ENCODE data around the gene UBXN1. TPM values are rescaled to one million over a fixed set of nuclear protein-coding genes. Genes with fewer than 3 reads are reported as not detected.

UBXN1 gene
- total RNA-seq, 2 experiments from 2014 or later = 101 to 129 TPM

GRCh38 chr11:62689421-62690183 lies 10.7 kb upstream of the UBXN1 start, which contains the start of gene LRRN4CL:
LRRN4CL (minus strand) TSS chr11:62689530; CDS start chr11:62688508, 1,022 bp downstream.
- Histone ChIP-seq H2AFZ (ENCODE audit: low read length) (no peak within 1 kb of the TSS), H3K27ac (ENCODE audit: low read depth, low read length, poor library complexity, severe bottlenecking) (no peak within 1 kb of the TSS), H3K9me2 (ENCODE audit: insufficient read depth, low read length) (no peaks in the 10 kb centered on the region), H3K4me1 (ENCODE audit: insufficient read depth, low read length, poor library complexity, severe bottlenecking) (no peaks in the 10 kb centered on the region), H3K9me3 (ENCODE audit: low read length) (no peaks in the 10 kb centered on the region), H3K4me3 (ENCODE audit: low read depth, low read length, poor library complexity, severe bottlenecking) (no peak within 1 kb of the TSS), H3K36me3 (ENCODE audit: insufficient read depth, low read length) (peaks cover 51% of the 10 kb centered on the region), H3K4me2 (ENCODE audit: low read length) (no peak within 1 kb of the TSS), H3K79me2 (ENCODE audit: insufficient read depth, low read depth, low read length) (no peaks in the 10 kb centered on the region), H4K20me1 (ENCODE audit: insufficient read depth, low read length) (no peaks in the 10 kb centered on the region)
- no TSS peak for BruUV-seq (replicated peaks)
- no peak for DNase-seq (ENCODE audit: low spot score)
- intact Hi-C loops (cut with micrococcal nuclease; ENCODE audit: unreplicated experiment) = no loop called here
- TF ChIP-seq CTCF (conservative IDR thresholded peaks at IDR 0.05; ENCODE audit: low read length) (no peak), EZH2phosphoT487 (IDR thresholded peaks at IDR 0.05; ENCODE audit: borderline replicate concordance, low read depth, low read length) (no peak)
- CTCF ChIA-PET (ENCODE audit: unreplicated experiment) = interaction anchor here (1.2 to 1.5 kb wide), 2 partner anchors 9 to 15 kb away, joined by 3 to 4 read pairs; no protein-coding TSS in a partner anchor
- POLR2A ChIA-PET = interaction anchor here (0.6 to 1.9 kb wide), 3 partner anchors 13 to 49 kb away, joined by 3 to 6 read pairs (median 4); partner anchors contain the start of gene HNRNPUL2

GRCh38 chr11:62688491-62688890 lies 9.6 kb upstream of the UBXN1 start:
- intact Hi-C loops (cut with micrococcal nuclease; ENCODE audit: unreplicated experiment) = no loop called here
- H3K79me2 ChIP-seq (ENCODE audit: insufficient read depth, low read depth, low read length) = no peaks in the 10 kb centered on the region
- DNase-seq (ENCODE audit: low spot score) = no peak
- no peak overlapping the region for H2AFZ ChIP-seq (ENCODE audit: low read length)
- H3K9me3 ChIP-seq (ENCODE audit: low read length) = no peaks in the 10 kb centered on the region
- H3K9me2 ChIP-seq (ENCODE audit: insufficient read depth, low read length) = no peaks in the 10 kb centered on the region
- no TSS peak for BruUV-seq (replicated peaks)
- ChIA-PET CTCF (ENCODE audit: unreplicated experiment) (no interaction called here), POLR2A (interaction anchor here (1.2 to 1.9 kb wide), 2 partner anchors 11 to 39 kb away, joined by 3 to 4 read pairs; partner anchors contain the start of gene HNRNPUL2)
- H3K4me1 ChIP-seq (ENCODE audit: insufficient read depth, low read length, poor library complexity, severe bottlenecking) = no peaks in the 10 kb centered on the region
- H3K4me3 ChIP-seq (ENCODE audit: low read depth, low read length, poor library complexity, severe bottlenecking) = no peak overlapping the region
- H3K4me2 ChIP-seq (ENCODE audit: low read length) = no peak overlapping the region
- H4K20me1 ChIP-seq (ENCODE audit: insufficient read depth, low read length) = no peaks in the 10 kb centered on the region
- H3K36me3 ChIP-seq (ENCODE audit: insufficient read depth, low read length) = peaks cover 42% of the 10 kb centered on the region
- TF ChIP-seq CTCF (conservative IDR thresholded peaks at IDR 0.05; ENCODE audit: low read length) (no peak), EZH2phosphoT487 (IDR thresholded peaks at IDR 0.05; ENCODE audit: borderline replicate concordance, low read depth, low read length) (no peak)
- no peak overlapping the region for H3K27ac ChIP-seq (ENCODE audit: low read depth, low read length, poor library complexity, severe bottlenecking)
